Thyroid gland (tissue), 4 donors: ENCODE measurements around the gene MMP24. TPM values are rescaled to one million over a fixed set of nuclear protein-coding genes. Genes with fewer than 3 reads are reported as not detected.

Experiments
- DNase-seq, 2 donors: peaks; one replicate each; pipeline ENCODE4 v3.0.0-alpha.2; 2019
- H3K27ac ChIP-seq, 3 donors: fragments of 200-600 bp; sonication (generic); 1 replicate in 2 of 3; 2 replicates in 1 of 3; pipeline ENCODE4 v1.5.1; 2016 to 2019; ENCODE audit warnings: mild to moderate bottlenecking in 1 of 3, moderate library complexity in 1 of 3
- H3K27me3 ChIP-seq: fragments of 200-600 bp; sonication (generic); one replicate; pipeline ENCODE4 v1.5.1; 2019
- H3K36me3 ChIP-seq, 2 donors: fragments of 200-600 bp; sonication (generic); one replicate each; pipeline ENCODE4 v1.5.1; 2016 to 2019
- H3K4me1 ChIP-seq, 2 donors: fragments of 200-600 bp; sonication (generic); one replicate each; pipeline ENCODE4 v1.5.1; 2017 to 2019
- H3K4me3 ChIP-seq, 3 donors: fragments of 200-600 bp; sonication (generic); replicated peaks in 1 of 3; 1 replicate in 2 of 3; 2 replicates in 1 of 3; pipeline ENCODE4 v1.5.1; 2016; ENCODE audit warnings: mild to moderate bottlenecking in 1 of 3
- H3K9me3 ChIP-seq: fragments of 200-600 bp; sonication (generic); one replicate; pipeline ENCODE4 v1.5.1; 2017
- CTCF ChIP-seq, 6 experiments: fragments of 200-600 bp in 3 of 6; fragments of 450-650 bp in 3 of 6; sonication (generic) in 3 of 6; IDR thresholded peaks; one replicate each; pipeline ENCODE4 v1.5.1; 2016 to 2019; ENCODE audit warnings: antibody characterized with exemption in 6 of 6, mild to moderate bottlenecking in 2 of 6, inconsistent platforms in 1 of 6, moderate library complexity in 1 of 6
- POLR2A ChIP-seq, 2 donors: fragments of 450-650 bp; IDR thresholded peaks; one replicate each; pipeline ENCODE4 v1.6.1; 2017; ENCODE audit warnings: antibody characterized with exemption in 2 of 2, mild to moderate bottlenecking in 2 of 2, moderate library complexity in 1 of 2
- WGBS, 2 donors: methylation state at CpG; one replicate each; pipeline ENCODE4 v1.1.5; 2017; 5-methylcytosine and 5-hydroxymethylcytosine counted together
- intact Hi-C: fragments of 100-400 bp; cut with DNase I; formaldehyde crosslinking; loops from one replicate; pipeline ENCODE4 v1.15.1; 2023
- total RNA-seq, 4 donors: library from RNA; depleted of rRNA; stranded (reverse); fragments of >200 nt; gene quantifications; one replicate each; pipeline ENCODE4 v1.2.3, GENCODE V29; 2016

The MMP24 gene
- total RNA-seq, 4 donors from 2014 or later: 0.67 to 1.6 (median 0.92) TPM

GRCh38 chr20:35277127-35277526 is 50.6 kb downstream of the MMP24 start:
- intact Hi-C loops: no loop called here

GRCh38 chr20:35277531-35278395 is 51.3 kb downstream of the MMP24 start, which contains the start of gene MMP24OS:
Gene MMP24OS, minus strand, starts transcription at chr20:35278122. Its CDS starts 193 bp downstream, at chr20:35277929.
- Histone ChIP-seq H3K27me3 (no peaks in the 10 kb centered on the region), H3K4me3 (peak within 1 kb of the TSS; percentile 64 to 79 (median 72)), H3K4me1 (peaks cover 10 to 12% of the 10 kb centered on the region in 2 donors), H3K9me3 (no peaks in the 10 kb centered on the region), H3K27ac (peak within 1 kb of the TSS; percentile 86 to 98 (median 97)), H3K36me3 (peaks cover 16 to 22% of the 10 kb centered on the region in 2 donors)
- TF ChIP-seq POLR2A (IDR thresholded peaks at IDR 0.05) (peak; percentile 66 to 95), CTCF (IDR thresholded peaks at IDR 0.05) (peak in 3 of 6 experiments; percentile 3 to 48 (median 25))
- peak; percentile 92 to 93 for DNase-seq
- WGBS, 2 donors: 0 to 1% methylated on average over 20 to 26 of the region's 76 CpGs
- intact Hi-C loops: no loop called here

More at GRCh38 chr20:35277127-35277526, 50.6 kb downstream of the MMP24 start:
- TF ChIP-seq POLR2A (IDR thresholded peaks at IDR 0.05): no peak
- no peak for TF ChIP-seq CTCF (IDR thresholded peaks at IDR 0.05)
- Histone ChIP-seq H3K36me3 (peaks cover 16 to 22% of the 10 kb centered on the region in 2 donors), H3K27me3 (no peaks in the 10 kb centered on the region), H3K4me1 (peaks cover 10 to 12% of the 10 kb centered on the region in 2 donors), H3K9me3 (no peaks in the 10 kb centered on the region), H3K27ac (peak overlapping the region; percentile 86 to 98 (median 97)), H3K4me3 (peak overlapping the region; percentile 64 to 79 (median 72))
- 11 to 16% methylated on average over 8 to 9 of the region's 10 CpGs for WGBS, 2 donors
- DNase-seq: no peak

- peak in 1 of 2 donors; percentile 22 for DNase-seq
- no peaks in the 10 kb centered on the region for H3K27me3 ChIP-seq
- no peak overlapping the region for H3K4me3 ChIP-seq
- TF ChIP-seq POLR2A (IDR thresholded peaks at IDR 0.05) (no peak), CTCF (IDR thresholded peaks at IDR 0.05) (no peak)
- no peaks in the 10 kb centered on the region for H3K9me3 ChIP-seq
- intact Hi-C loops: no loop called here
- peaks cover 20% of the 10 kb centered on the region in 2 donors for H3K4me1 ChIP-seq
- 89 to 100% methylated on average over 5 of the region's 5 CpGs for WGBS, 2 donors
- H3K36me3 ChIP-seq: peaks cover 16 to 22% of the 10 kb centered on the region in 2 donors
- peak overlapping the region in 2 of 3 donors; percentile 86 to 98 for H3K27ac ChIP-seq
These were observed 52.5 kb downstream of the MMP24 start for GRCh38 chr20:35279040-35279439.

GRCh38 chr20:35279533-35280174 is 53.2 kb downstream of the MMP24 start:
- Histone ChIP-seq H3K9me3 (no peaks in the 10 kb centered on the region), H3K27me3 (no peaks in the 10 kb centered on the region), H3K27ac (no peak overlapping the region), H3K4me1 (peaks cover 20% of the 10 kb centered on the region in 2 donors), H3K36me3 (peaks cover 16 to 22% of the 10 kb centered on the region in 2 donors), H3K4me3 (no peak overlapping the region)
- intact Hi-C loops: no loop called here
- no peak for TF ChIP-seq POLR2A (IDR thresholded peaks at IDR 0.05)
- TF ChIP-seq CTCF (IDR thresholded peaks at IDR 0.05): no peak
- no peak for DNase-seq
- WGBS, 2 donors: 93 to 94% methylated on average over 5 to 7 of the region's 7 CpGs
